IPS DF 4.7 (cell line): ENCODE measurements around the gene NSUN6.

Source experiments
- DNase-seq: peaks from one replicate; pipeline ENCODE4 v3.0.0-alpha.2; 2013; ENCODE audit warnings: low spot score; ENCODE audit errors: extremely low read depth

Gene NSUN6

GRCh38 chr10:18563003-18563726, 88.2 kb downstream of the NSUN6 start:
- no peak for DNase-seq

GRCh38 chr10:18561861-18562551, 89.4 kb downstream of the NSUN6 start:
- DNase-seq, result no peak

GRCh38 chr10:18557960-18558359, 93.4 kb downstream of the NSUN6 start:
- DNase-seq, result no peak

- DNase-seq, result no peak
Measured at GRCh38 chr10:18556522-18557147, 94.8 kb downstream of the NSUN6 start.

- no peak for DNase-seq
Measured at GRCh38 chr10:18554479-18554878, 96.9 kb downstream of the NSUN6 start.

- DNase-seq, result no peak
Measured at GRCh38 chr10:18551473-18551872, 99.9 kb downstream of the NSUN6 start.

- DNase-seq, result no peak
Measured at GRCh38 chr10:18549105-18549504, 102.3 kb downstream of the NSUN6 start.

GRCh38 chr10:18545621-18546305, 105.6 kb downstream of the NSUN6 start:
- DNase-seq, result no peak

- DNase-seq, result no peak
Measured at GRCh38 chr10:18542832-18543231, 108.6 kb downstream of the NSUN6 start.

GRCh38 chr10:18540195-18540594, 111.2 kb downstream of the NSUN6 start:
- DNase-seq, result no peak

GRCh38 chr10:18539335-18539734, 112.1 kb downstream of the NSUN6 start:
- DNase-seq, result no peak

- DNase-seq, result no peak
Measured at GRCh38 chr10:18533896-18534295, 117.5 kb downstream of the NSUN6 start.

GRCh38 chr10:18532881-18533535, 118.4 kb downstream of the NSUN6 start:
- no peak for DNase-seq

GRCh38 chr10:18528292-18528691, 123.1 kb downstream of the NSUN6 start:
- no peak for DNase-seq

GRCh38 chr10:18527687-18528086, 123.7 kb downstream of the NSUN6 start:
- no peak for DNase-seq

- DNase-seq, result no peak
Measured at GRCh38 chr10:18523858-18524257, 127.5 kb downstream of the NSUN6 start.

GRCh38 chr10:18523025-18523424, 128.4 kb downstream of the NSUN6 start:
- DNase-seq, result no peak

- no peak for DNase-seq
Measured at GRCh38 chr10:18516851-18517250, 134.5 kb downstream of the NSUN6 start.

GRCh38 chr10:18514537-18514936, 136.8 kb downstream of the NSUN6 start:
- DNase-seq, result no peak

- DNase-seq, result no peak
Measured at GRCh38 chr10:18508587-18508986, 142.8 kb downstream of the NSUN6 start.

- DNase-seq, result no peak
Measured at GRCh38 chr10:18505456-18506118, 145.8 kb downstream of the NSUN6 start.
